ENCODE results near the gene PAF1. TPM values are rescaled to one million over a fixed set of nuclear protein-coding genes. Genes with fewer than 3 reads are reported as not detected.

PAF1 gene
- total and polyA plus RNA-seq, 2 of the 13 experiments (the other 11 are each of a cell fraction or from before 2014, with no cell fraction given), result 30.2 to 31.1 TPM

DNA sequence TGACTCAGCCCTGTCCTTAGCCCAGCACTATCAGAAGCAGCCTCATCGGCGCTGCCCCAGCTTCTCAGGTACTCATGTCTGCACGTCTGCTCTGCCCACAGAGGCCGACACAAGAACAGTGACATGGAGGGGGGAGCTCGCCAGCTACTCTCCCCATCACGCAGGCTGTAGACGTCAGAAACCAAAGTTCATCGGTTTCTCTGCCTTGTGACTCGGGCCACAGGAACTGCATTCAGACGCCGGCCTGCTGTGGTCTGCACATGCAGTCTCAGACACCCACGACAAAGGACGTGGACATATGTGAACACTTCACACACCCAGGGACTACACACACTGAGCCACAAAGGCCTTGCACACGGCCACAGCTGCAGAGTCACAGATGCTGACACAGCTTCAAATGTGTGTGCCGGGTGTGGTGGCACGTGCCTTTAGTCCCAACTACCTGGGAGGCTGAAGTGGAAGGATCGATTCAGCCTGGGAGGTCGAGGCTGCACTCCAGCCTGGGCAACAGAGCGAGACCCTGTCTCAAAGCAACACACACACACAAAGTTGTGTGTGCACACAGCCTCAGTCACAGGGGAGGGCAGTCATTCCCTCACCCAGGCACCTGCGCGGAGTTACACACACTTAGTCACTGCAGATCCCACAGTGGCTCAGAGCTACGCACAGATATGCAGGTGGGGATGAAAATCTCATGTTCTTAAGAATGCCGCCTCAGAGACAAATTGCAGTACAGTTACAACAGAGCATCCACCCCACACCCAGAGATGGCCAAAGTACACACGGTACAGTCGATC lies 10.8 kb upstream of the PAF1 start (continued):
- peak; percentile 75 for TF ChIP-seq ZBTB21 (CRISPR knock-in tag; IDR thresholded peaks at IDR 0.05)
- peak; percentile 93 for TF ChIP-seq ZMYM3 (CRISPR knock-in tag; IDR thresholded peaks at IDR 0.05)
- TF ChIP-seq, protein P1, sequence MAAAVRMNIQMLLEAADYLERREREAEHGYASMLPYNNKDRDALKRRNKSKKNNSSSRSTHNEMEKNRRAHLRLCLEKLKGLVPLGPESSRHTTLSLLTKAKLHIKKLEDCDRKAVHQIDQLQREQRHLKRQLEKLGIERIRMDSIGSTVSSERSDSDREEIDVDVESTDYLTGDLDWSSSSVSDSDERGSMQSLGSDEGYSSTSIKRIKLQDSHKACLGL (CRISPR knock-in tag; IDR thresholded peaks at IDR 0.05), result peak; percentile 70
- peak; percentile 68; the same call in 1 of the 2 replicates for TF ChIP-seq ZNF557 (CRISPR knock-in tag; IDR thresholded peaks at IDR 0.05)
- peak; percentile 61 for TF ChIP-seq ELF1 (CRISPR knock-in tag; IDR thresholded peaks at IDR 0.05)
- peak; percentile 85 for TF ChIP-seq ZFX (CRISPR knock-in tag; IDR thresholded peaks at IDR 0.05; ENCODE audit: low read depth)
- TF ChIP-seq PITX1 (CRISPR knock-in tag; IDR thresholded peaks at IDR 0.05), result no peak
- peak; percentile 36; the same call in 1 of the 2 replicates for TF ChIP-seq GLI4 (CRISPR knock-in tag; IDR thresholded peaks at IDR 0.05; ENCODE audit: borderline replicate concordance)
- TF ChIP-seq SIN3A (IDR thresholded peaks at IDR 0.05; ENCODE audit: borderline replicate concordance, low read depth, low read length), result peak; percentile 70; the same call in 1 of the 2 replicates
- no peak for TF ChIP-seq FOXP1 (IDR thresholded peaks at IDR 0.05)
- TF ChIP-seq FOXP1 (CRISPR knock-in tag; IDR thresholded peaks at IDR 0.05), result no peak
- TF ChIP-seq ZNF644 (CRISPR knock-in tag; IDR thresholded peaks at IDR 0.05; ENCODE audit: low read depth), result no peak
- no peak for TF ChIP-seq NCOA5 (CRISPR knock-in tag; IDR thresholded peaks at IDR 0.05)
- TF ChIP-seq KAT8 (CRISPR knock-in tag; IDR thresholded peaks at IDR 0.05), result peak; percentile 81
- TF ChIP-seq MAFG (CRISPR knock-in tag; IDR thresholded peaks at IDR 0.05), result no peak
- TF ChIP-seq MTF2 (CRISPR knock-in tag; IDR thresholded peaks at IDR 0.05; ENCODE audit: borderline replicate concordance), result no peak
- TF ChIP-seq SRF (IDR thresholded peaks at IDR 0.05; ENCODE audit: low read depth, low read length), result no peak
- TF ChIP-seq, protein P2, sequence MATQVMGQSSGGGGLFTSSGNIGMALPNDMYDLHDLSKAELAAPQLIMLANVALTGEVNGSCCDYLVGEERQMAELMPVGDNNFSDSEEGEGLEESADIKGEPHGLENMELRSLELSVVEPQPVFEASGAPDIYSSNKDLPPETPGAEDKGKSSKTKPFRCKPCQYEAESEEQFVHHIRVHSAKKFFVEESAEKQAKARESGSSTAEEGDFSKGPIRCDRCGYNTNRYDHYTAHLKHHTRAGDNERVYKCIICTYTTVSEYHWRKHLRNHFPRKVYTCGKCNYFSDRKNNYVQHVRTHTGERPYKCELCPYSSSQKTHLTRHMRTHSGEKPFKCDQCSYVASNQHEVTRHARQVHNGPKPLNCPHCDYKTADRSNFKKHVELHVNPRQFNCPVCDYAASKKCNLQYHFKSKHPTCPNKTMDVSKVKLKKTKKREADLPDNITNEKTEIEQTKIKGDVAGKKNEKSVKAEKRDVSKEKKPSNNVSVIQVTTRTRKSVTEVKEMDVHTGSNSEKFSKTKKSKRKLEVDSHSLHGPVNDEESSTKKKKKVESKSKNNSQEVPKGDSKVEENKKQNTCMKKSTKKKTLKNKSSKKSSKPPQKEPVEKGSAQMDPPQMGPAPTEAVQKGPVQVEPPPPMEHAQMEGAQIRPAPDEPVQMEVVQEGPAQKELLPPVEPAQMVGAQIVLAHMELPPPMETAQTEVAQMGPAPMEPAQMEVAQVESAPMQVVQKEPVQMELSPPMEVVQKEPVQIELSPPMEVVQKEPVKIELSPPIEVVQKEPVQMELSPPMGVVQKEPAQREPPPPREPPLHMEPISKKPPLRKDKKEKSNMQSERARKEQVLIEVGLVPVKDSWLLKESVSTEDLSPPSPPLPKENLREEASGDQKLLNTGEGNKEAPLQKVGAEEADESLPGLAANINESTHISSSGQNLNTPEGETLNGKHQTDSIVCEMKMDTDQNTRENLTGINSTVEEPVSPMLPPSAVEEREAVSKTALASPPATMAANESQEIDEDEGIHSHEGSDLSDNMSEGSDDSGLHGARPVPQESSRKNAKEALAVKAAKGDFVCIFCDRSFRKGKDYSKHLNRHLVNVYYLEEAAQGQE (IDR thresholded peaks at IDR 0.05; ENCODE audit: borderline replicate concordance in 1 of 2, low read depth in 1 of 2, low read length in 2 of 2), result no peak; a peak in 1 of 4 replicates
- TF ChIP-seq MED13 (CRISPR knock-in tag; IDR thresholded peaks at IDR 0.05), result no peak
- peak; percentile 2 for TF ChIP-seq U2AF1 (optimal IDR thresholded peaks at IDR 0.05; ENCODE audit: low read depth, low read length)
- TF ChIP-seq, protein P3, sequence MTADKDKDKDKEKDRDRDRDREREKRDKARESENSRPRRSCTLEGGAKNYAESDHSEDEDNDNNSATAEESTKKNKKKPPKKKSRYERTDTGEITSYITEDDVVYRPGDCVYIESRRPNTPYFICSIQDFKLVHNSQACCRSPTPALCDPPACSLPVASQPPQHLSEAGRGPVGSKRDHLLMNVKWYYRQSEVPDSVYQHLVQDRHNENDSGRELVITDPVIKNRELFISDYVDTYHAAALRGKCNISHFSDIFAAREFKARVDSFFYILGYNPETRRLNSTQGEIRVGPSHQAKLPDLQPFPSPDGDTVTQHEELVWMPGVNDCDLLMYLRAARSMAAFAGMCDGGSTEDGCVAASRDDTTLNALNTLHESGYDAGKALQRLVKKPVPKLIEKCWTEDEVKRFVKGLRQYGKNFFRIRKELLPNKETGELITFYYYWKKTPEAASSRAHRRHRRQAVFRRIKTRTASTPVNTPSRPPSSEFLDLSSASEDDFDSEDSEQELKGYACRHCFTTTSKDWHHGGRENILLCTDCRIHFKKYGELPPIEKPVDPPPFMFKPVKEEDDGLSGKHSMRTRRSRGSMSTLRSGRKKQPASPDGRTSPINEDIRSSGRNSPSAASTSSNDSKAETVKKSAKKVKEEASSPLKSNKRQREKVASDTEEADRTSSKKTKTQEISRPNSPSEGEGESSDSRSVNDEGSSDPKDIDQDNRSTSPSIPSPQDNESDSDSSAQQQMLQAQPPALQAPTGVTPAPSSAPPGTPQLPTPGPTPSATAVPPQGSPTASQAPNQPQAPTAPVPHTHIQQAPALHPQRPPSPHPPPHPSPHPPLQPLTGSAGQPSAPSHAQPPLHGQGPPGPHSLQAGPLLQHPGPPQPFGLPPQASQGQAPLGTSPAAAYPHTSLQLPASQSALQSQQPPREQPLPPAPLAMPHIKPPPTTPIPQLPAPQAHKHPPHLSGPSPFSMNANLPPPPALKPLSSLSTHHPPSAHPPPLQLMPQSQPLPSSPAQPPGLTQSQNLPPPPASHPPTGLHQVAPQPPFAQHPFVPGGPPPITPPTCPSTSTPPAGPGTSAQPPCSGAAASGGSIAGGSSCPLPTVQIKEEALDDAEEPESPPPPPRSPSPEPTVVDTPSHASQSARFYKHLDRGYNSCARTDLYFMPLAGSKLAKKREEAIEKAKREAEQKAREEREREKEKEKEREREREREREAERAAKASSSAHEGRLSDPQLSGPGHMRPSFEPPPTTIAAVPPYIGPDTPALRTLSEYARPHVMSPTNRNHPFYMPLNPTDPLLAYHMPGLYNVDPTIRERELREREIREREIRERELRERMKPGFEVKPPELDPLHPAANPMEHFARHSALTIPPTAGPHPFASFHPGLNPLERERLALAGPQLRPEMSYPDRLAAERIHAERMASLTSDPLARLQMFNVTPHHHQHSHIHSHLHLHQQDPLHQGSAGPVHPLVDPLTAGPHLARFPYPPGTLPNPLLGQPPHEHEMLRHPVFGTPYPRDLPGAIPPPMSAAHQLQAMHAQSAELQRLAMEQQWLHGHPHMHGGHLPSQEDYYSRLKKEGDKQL (CRISPR knock-in tag; IDR thresholded peaks at IDR 0.05; ENCODE audit: low read depth), result no peak
- no peak for TF ChIP-seq ZNF713 (CRISPR knock-in tag; IDR thresholded peaks at IDR 0.05)

All from HepG2 (cell line).